HG03520 (cell line): ENCODE results near the gene MRPL19.
A peak's percentile ranks its signal among the peaks of the same experiment; 100 is the strongest.

Experiments used
- ATAC-seq: cut with Tn5 transposase; IDR thresholded peaks from one replicate; pipeline ENCODE4 v1.9.1; 2021; ENCODE audit warnings: mild to moderate bottlenecking, moderate library complexity; ENCODE audit not compliant: unreplicated experiment

Gene MRPL19

DNA sequence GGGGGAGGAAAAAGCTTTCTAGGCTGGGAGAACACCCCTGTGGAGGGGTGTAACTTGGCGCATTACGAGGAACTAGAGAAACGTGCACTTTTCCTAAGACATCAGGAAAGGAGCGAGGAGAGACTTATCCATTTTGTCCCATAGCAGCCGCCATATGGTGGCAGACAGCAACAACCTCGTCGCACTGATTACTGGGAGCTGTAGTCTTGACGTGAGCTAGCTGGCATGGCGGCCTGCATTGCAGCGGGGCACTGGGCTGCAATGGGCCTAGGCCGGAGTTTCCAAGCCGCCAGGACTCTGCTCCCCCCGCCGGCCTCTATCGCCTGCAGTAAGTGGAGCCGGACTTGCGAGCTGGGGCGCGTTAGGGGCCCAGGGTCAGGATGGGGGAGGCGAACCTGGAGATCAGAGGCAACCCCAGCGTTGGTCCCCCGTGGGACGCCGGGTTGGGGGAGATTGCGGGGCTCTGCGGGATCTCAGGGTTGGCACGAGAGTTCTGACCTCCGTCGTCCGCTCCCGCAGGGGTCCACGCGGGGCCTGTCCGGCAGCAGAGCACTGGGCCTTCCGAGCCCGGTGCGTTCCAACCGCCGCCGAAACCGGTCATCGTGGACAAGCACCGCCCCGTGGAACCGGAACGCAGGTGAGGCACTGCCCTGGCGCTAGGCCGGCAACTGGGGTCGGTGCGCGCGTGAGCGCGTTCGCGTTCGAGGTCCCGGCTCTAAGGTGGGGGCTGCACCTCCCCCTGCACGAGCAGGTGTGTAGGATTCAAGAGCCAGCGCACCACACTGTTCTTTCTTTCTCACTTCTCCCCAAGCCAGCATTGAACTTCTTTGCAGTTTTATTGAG, at the start of gene MRPL19:
MRPL19 (plus strand) TSS at position 201 of the 843 bp plus-strand sequence; CDS start at position 226, 25 bp downstream.
- ATAC-seq, result peak; percentile 91

GRCh38 chr2:75596784-75597183, 49.8 kb upstream of the MRPL19 start:
- ATAC-seq, result no peak

DNA sequence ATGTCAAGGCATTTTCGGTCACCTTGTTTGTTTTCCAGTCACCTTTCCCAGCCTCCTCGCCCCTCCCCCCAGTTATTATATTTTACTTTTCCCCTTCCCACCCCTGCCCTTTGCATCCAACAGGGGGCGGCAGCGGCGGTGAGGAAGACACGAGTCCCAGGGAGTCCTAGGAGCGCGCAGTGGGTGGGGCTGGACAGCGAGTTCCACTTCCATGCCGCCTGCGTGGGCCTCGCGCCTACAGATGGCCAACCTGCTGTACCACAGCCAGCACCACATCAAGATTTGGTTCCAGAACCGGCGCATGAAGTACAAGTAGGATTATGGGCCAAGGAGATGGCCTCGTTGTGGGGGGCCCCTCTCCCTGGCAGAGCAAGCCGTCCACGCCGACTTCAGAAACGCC, 48.6 kb upstream of the MRPL19 start:
- ATAC-seq, result no peak

DNA sequence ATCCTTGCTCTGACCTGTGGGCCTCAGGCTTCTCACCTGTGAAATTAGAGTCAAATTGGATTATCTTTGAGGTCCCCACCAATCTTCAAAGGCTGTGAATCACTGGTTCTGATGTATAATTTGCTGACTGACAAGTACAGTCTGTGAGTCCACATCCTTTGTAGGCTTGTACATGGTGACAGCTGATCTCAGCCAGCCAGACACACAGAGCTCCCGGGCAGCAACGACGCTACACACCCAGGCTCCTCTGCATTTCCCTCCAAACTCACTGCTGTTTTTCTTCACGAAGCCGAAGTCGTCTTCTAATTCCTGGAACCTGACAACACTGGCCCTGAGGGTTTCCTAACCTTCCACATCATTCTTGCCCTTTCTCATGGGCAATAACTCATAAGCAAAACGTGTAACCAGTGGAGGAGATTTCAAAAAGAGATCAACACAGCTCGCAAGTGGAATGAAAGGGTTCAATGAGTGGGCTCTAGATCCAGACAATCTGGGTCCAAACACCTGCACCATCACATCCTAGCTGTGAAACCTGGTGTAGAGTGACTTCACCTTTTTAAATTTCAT, 47.9 kb upstream of the MRPL19 start:
- no peak for ATAC-seq

DNA sequence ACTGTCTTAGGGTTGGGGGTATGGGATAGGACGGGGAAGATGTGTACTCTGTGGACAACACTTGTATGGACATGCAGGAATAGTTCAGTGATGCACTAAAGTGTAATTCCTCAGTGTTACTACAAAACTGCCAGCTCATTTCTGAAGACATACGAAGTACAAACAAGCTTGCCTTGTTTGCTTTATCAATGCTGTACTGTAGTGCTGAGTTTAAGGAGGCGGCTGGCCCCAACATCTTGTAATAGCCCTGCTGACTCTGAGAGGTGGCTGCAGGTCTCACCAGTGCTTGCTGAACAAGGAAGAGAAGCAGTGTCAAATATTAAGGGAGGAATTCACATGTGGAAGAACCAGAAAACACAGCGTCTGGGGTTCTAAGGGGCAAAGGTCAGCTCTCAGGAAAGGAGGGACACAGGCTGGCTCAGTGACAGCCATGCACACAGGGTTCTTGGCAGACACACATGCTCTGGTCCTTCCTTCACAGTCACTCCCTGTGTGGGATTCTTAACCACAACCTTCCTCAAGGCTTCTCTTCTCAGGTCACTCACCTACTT, 46.0 kb upstream of the MRPL19 start:
- ATAC-seq, result no peak

DNA sequence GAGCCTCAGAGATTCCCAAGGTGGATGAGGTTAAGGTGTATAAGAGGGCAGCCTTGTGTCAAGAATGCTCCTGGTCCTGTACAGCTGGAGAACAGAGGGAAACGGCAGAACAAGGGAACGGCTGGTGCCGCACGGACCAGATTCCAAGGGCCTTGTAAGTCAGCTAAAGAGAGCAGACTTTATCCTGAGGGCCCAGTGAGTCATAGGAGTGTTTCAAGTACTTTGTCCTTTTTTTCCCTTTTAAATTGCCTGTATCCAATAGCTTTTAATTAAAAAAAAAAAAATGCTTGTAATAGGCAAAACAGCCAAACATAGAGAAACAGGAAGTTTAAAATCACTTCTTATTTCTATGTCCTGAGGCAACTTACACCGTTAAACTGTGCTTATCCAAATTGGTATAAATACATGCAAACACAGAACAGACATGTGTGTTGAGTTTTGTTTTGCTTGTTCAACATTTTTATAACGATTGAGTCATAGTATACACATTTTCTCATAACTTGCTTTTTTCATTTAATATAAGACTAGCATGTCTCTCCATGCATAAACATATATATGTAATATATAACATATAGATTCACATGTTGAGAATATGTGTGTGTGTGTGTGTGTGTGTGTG, 43.8 kb upstream of the MRPL19 start:
- ATAC-seq, result no peak

GRCh38 chr2:75603477-75603876, 43.1 kb upstream of the MRPL19 start:
- ATAC-seq, result no peak

- ATAC-seq, result no peak
Measured at GRCh38 chr2:75604484-75604883, 42.1 kb upstream of the MRPL19 start.

GRCh38 chr2:75605770-75606529, 40.6 kb upstream of the MRPL19 start:
- ATAC-seq, result no peak

DNA sequence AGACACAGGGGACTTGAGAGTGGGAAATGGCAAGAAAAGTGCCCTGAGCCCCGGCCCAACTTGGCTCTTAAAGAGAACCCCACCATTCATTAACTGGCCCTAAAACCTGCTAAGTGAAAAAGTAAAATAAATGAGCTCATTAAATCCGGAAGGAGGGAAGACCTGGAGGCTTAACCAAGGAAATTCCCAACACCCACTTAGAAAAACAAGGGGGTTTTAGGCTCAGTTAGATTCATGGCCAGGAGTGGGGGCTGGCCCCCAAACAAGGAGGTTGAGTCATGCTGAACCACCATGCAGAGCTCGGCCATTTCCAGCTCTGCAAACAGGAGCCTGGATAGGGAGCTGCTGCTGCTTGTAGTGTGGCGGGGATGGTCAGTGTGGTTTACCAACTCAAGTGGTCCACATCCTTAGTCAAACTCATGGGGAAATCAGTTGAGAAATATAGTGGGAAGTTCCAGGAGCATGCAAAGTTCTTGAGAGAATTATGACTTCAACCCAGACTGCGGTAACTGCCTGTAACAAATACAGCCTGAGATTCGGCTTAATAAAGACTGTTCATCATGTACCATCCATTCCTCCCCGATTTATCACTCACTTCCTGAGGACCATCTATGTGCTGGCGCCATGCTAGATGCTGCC, 39.7 kb upstream of the MRPL19 start:
- no peak for ATAC-seq

- ATAC-seq, result no peak
Measured at GRCh38 chr2:75607400-75607798, 39.2 kb upstream of the MRPL19 start.

GRCh38 chr2:75607988-75608683, 38.4 kb upstream of the MRPL19 start:
- no peak for ATAC-seq

DNA sequence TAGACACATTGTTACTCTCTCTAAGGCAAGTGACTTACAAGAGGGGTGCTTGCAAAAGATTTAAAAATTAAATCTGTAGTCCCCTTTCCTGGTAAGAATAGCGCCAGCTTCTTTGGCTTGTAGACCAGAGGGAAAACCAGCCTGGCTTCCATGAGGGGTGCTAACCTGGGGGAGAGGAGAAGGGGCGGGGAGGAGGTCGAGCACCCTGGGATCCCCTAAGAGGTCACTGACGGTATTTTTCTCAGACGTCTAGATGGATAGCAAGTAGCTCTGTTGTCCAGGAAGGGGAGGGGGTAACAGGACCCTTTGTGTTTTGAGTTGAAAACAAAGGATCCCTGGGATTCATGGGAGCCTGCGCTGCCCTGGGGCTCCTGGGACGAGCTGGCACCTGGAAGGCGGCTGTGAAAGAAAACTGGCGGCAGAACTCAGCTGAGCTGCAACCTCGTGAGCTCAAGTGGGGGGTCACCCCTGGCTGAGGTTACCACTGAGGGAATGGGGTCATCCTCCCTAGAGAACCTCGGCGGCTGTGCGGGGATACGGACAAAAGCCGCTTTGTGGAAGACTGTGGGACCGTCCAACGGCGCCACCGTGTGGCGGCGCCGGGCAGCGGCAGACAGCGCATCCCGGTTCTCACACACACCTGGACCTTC, 37.8 kb upstream of the MRPL19 start:
- ATAC-seq, result peak; percentile 84

GRCh38 chr2:75609334-75609689, 37.3 kb upstream of the MRPL19 start:
- no peak for ATAC-seq

GRCh38 chr2:75609937-75610508, 36.6 kb upstream of the MRPL19 start:
- ATAC-seq, result no peak

- no peak for ATAC-seq
Measured at GRCh38 chr2:75610671-75611070, 35.9 kb upstream of the MRPL19 start.

- ATAC-seq, result no peak
Measured at GRCh38 chr2:75612108-75612861, 34.3 kb upstream of the MRPL19 start.

DNA sequence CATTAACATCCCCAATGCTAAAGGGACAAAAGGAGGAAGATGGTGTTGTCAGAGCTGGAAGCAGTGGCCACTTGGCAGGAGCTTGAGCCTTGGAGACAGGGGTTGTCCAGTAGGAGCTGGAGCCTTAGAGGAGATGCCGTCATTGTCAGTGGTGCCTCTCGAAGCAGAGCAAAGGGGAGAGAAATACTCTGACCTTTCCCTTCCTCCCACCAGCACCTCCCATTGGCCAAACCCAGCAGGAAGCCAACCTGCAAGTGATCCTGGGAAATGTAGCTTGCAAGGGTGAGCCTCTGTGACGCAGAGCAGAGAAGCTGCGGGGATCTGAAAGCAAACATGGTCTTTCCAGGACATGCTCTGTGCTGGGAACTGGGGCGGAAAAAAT, 33.7 kb upstream of the MRPL19 start:
- ATAC-seq, result no peak
